HepG2 (cell line): Measurements from ENCODE around the gene CTSW. TPM values are rescaled to one million over a fixed set of nuclear protein-coding genes. Genes with fewer than 3 reads are reported as not detected.
A peak's percentile ranks its signal among the peaks of the same experiment; 100 is the strongest.

Source experiments
- ATF4 ChIP-seq, 2 experiments: fragments of 450-650 bp in 1 of 2; sonication (generic) in 1 of 2; formaldehyde crosslinking; IDR thresholded peaks; 2 replicates each; pipeline versions ENCODE4 v1.5.0 to v1.8.0; 2020 to 2022; ENCODE audit warnings: mild to moderate bottlenecking in 1 of 2, missing genetic modification reagents in 1 of 2
- CBX1 ChIP-seq: IDR thresholded peaks from one replicate; pipeline ENCODE4 v1.6.1; 2016; ENCODE audit warnings: antibody characterized with exemption, low read depth
- E2F5 ChIP-seq: sonication (generic); formaldehyde crosslinking; conservative IDR thresholded peaks from 2 replicates; pipeline ENCODE4 v1.4.0; 2020; ENCODE audit warnings: missing genetic modification reagents
- EED ChIP-seq: sonication (generic); formaldehyde crosslinking; IDR thresholded peaks from 2 replicates; pipeline ENCODE4 v1.5.0; 2020; ENCODE audit warnings: mild to moderate bottlenecking, missing genetic modification reagents
- ELK4 ChIP-seq: sonication (generic); formaldehyde crosslinking; IDR thresholded peaks from 2 replicates; pipeline ENCODE4 v1.9.0; 2021; ENCODE audit warnings: missing genetic modification reagents, borderline replicate concordance
- HBP1 ChIP-seq: IDR thresholded peaks from 2 replicates; pipeline ENCODE4 v1.6.1; 2016; ENCODE audit warnings: low read depth, control low read depth
- KDM1A ChIP-seq: IDR thresholded peaks from 2 replicates; pipeline ENCODE4 v1.6.1; 2016; ENCODE audit warnings: missing compliant biosample characterization
- KLF13 ChIP-seq: sonication (generic); formaldehyde crosslinking; IDR thresholded peaks from 2 replicates; pipeline ENCODE4 v1.4.0; 2020; ENCODE audit warnings: mild to moderate bottlenecking, missing genetic modification reagents
- LBX2 ChIP-seq: sonication (generic); formaldehyde crosslinking; IDR thresholded peaks from 2 replicates; pipeline ENCODE4 v1.5.0; 2020; ENCODE audit warnings: missing genetic modification reagents, mild to moderate bottlenecking, borderline replicate concordance
- MTF2 ChIP-seq: sonication (generic); formaldehyde crosslinking; IDR thresholded peaks from 2 replicates; pipeline ENCODE4 v1.5.0; 2020; ENCODE audit warnings: missing genetic modification reagents, borderline replicate concordance
- PAF1 ChIP-seq: IDR thresholded peaks from 2 replicates; pipeline ENCODE4 v1.6.1; 2016; ENCODE audit warnings: missing genetic modification reagents, missing compliant biosample characterization
- PCBP2 ChIP-seq: fragments of 200-400 bp; formaldehyde crosslinking; optimal IDR thresholded peaks from 2 replicates; pipeline ENCODE3; 2018; ENCODE audit warnings: low read length, low read depth; ENCODE audit not compliant: poor library complexity, severe bottlenecking
- REPIN1 ChIP-seq: sonication (generic); formaldehyde crosslinking; IDR thresholded peaks from 2 replicates; pipeline ENCODE4 v1.8.0; 2022; ENCODE audit warnings: missing genetic modification reagents, low read depth, mild to moderate bottlenecking, borderline replicate concordance
- SNRNP70 ChIP-seq: fragments of 200-400 bp; formaldehyde crosslinking; IDR thresholded peaks from 2 replicates; pipeline ENCODE4 v1.6.1; 2017; ENCODE audit warnings: mild to moderate bottlenecking, low read depth, low read length, moderate library complexity
- ZNF234 ChIP-seq: sonication (generic); formaldehyde crosslinking; conservative IDR thresholded peaks from 2 replicates; pipeline ENCODE4 v1.5.1; 2020; ENCODE audit warnings: mild to moderate bottlenecking, missing genetic modification reagents
- ZNF276 ChIP-seq: sonication (generic); formaldehyde crosslinking; IDR thresholded peaks from 2 replicates; pipeline ENCODE4 v1.4.0; 2020; ENCODE audit warnings: mild to moderate bottlenecking, low read depth, missing genetic modification reagents
- ZNF546 ChIP-seq: sonication (generic); formaldehyde crosslinking; conservative IDR thresholded peaks from 2 replicates; pipeline ENCODE4 v1.8.1; 2023; ENCODE audit warnings: mild to moderate bottlenecking, missing genetic modification reagents
- ZNF574 ChIP-seq: sonication (generic); formaldehyde crosslinking; IDR thresholded peaks from 2 replicates; pipeline ENCODE4 v1.4.0; 2020; ENCODE audit warnings: missing genetic modification reagents
- polyA plus RNA-seq, 8 experiments: library from polyadenylated mRNA; depleted of rRNA in 3 of 8; stranded (reverse) in 7 of 8; unstranded in 1 of 8; fragments of >200 nt; fragmentation: Illumina TruSeq in 4 of 8; extraction: Trizol in 4 of 8; gene quantifications; 2 replicates each; pipeline versions ENCODE4 v1.2.1 to v1.2.3, GENCODE V29; 2011 to 2016; ENCODE audit warnings: low read depth in 4 of 8, missing spikeins in 1 of 8, mixed read lengths in 1 of 8; ENCODE audit not compliant: insufficient read depth in 1 of 8
- total RNA-seq, 5 experiments: library from RNA; depleted of rRNA; stranded (reverse); fragments of >200 nt; fragmentation: Illumina TruSeq; extraction: Trizol; gene quantifications; 2 replicates each; pipeline ENCODE4 v1.2.3, GENCODE V29; 2016; ENCODE audit warnings: low read depth in 1 of 5

The CTSW gene
- total and polyA plus RNA-seq, 2 of the 13 experiments (the other 11 are each of a cell fraction or from before 2014, with no cell fraction given) = 0.09 TPM; not detected in 1

- TF ChIP-seq PAF1 = no peak
- no peak for TF ChIP-seq KLF13 (CRISPR knock-in tag)
- peak; percentile 64; the same call in 1 of the 2 replicates for TF ChIP-seq ZNF546 (CRISPR knock-in tag)
- no peak for TF ChIP-seq MTF2 (CRISPR knock-in tag)
- TF ChIP-seq HBP1 (CRISPR knock-in tag) = peak; percentile 91
- peak; percentile 85 for TF ChIP-seq E2F5
- TF ChIP-seq ZNF574 (CRISPR knock-in tag) = peak; percentile 98
- TF ChIP-seq EED (CRISPR knock-in tag) = 0 out of 2 replicates have a peak, but pooled peaks have one; percentile 66
- no peak for TF ChIP-seq CBX1
- no peak for TF ChIP-seq ZNF234
- no peak for TF ChIP-seq KDM1A (CRISPR knock-in tag)
- TF ChIP-seq ELK4 (CRISPR knock-in tag) = no peak
- TF ChIP-seq REPIN1 (CRISPR knock-in tag) = 0 out of 2 replicates have a peak, but pooled peaks have one; percentile 68
- TF ChIP-seq LBX2 (CRISPR knock-in tag) = no peak
- TF ChIP-seq SNRNP70 = no peak
- no peak for TF ChIP-seq PCBP2
- 0 out of 2 replicates have a peak, but pooled peaks have one; percentile 45 for TF ChIP-seq ZNF276 (CRISPR knock-in tag)
- peak in 1 of 2 experiments; percentile 63; a peak in 1 of 4 replicates for TF ChIP-seq ATF4 (CRISPR knock-in tag; IDR thresholded peaks at IDR 0.05)
Observed at GRCh38 chr11:65857853-65858680, 21.6 kb upstream of the CTSW start, which contains the start of gene CFL1 (continued).
